MV-4-11 (cell line): Measurements from ENCODE around the gene ZIM2.

ENCODE experiments used
- DNase-seq: peaks from one replicate; lab custom pipeline; 2025; lab: John Stamatoyannopoulos, UW

Gene ZIM2

DNA sequence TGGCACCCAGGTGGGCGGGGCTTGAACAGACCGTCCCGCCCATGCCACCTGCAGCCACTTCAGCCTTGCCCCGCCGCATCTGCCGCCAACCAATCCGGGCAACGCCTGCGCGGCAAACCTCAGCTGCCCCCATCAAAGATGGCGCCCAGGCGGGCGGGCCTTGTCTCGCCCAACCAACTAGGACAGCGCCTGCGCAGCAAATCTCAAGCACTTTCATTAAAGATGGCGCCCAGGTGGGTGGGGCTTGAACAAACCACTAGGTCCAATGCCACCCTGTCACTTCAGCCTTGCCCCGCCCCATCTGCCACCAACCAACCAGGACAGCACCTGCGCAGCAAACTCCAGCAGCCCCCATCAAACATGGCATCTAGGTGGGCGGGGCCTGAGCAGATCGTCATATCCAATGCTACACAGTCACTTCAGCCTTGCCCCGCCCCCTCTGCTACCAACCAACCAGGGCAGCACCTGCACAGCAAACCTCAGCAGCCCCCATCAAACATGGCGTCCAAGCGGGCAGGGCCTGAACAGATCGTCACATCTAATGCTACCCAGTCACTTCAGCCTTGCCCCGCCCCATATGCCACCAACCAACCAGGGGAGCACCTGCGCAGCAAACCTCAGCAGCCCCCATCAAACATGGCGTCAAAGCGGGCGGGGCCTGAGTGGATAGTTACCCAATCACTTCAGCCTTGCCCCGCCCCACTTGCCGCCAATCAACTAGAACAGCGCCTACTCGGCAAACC, 1.4 kb downstream of the ZIM2 start:
- DNase-seq = no peak

DNA sequence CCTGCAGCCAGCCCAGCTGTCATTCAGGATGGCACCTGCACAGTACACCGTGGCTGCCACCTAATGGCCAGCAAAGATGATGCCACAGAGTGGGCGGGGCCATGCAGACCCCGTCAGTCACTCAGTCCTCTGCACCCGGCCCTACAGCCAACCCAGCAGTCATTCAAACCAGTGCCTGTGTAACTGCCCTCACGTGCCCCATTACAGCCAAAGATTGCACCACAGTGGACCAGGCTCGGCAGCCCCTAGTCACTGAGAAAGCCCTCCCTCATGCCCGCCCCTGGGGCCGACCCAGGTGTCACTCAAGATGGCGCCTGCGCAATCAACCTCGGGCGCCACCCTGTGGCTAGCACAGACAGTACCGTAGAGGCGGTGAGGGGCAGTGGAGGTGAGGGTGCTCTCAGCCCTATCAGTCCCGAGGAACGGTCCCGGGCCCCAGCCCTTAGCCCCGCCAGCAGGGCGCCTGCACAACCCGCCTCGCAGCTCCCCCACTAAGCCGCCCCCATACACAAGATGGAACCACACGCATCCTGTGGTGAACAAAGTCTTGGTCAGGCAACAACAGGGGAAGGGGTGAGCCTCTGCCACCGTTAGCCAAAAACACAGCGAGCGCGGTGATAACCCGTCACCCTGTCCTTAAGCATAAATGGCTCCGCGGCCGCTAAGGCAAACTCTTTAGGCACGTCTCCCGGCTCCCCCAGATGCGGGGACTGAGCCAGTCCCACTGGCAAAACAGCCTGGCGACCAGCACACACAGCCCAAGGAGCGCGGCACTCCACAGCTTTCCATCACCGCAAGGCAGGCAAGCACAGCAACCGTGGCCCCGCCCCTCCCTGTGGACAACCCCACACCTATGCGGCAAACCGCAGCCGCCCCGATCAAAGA, 2.3 kb downstream of the ZIM2 start:
- DNase-seq = no peak

DNA sequence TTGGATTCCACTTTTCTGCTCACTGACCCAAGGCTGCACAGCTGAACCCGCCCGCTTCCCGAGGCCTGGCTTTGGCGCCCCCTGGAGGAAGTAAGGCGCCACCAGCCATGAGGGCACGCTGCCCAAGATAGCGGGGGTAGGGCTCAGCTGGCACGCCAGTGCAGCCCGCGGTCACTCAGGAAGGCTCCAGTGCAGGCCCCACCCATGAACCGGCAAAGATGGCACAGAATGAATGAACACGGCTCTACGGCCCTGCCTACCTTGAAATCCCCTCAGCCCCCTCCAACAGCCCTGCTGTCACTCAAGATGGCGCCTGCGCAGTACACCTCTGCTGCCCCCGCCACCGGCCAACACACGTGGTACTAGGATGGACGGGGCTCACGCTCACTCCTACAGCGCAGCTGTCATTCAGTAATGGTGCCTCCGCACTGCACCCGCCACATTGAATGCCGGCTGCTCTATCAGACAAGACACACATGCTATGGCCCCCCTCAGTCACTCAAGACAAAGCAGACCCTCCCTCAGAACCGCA, 3.0 kb downstream of the ZIM2 start:
- no peak for DNase-seq

DNA sequence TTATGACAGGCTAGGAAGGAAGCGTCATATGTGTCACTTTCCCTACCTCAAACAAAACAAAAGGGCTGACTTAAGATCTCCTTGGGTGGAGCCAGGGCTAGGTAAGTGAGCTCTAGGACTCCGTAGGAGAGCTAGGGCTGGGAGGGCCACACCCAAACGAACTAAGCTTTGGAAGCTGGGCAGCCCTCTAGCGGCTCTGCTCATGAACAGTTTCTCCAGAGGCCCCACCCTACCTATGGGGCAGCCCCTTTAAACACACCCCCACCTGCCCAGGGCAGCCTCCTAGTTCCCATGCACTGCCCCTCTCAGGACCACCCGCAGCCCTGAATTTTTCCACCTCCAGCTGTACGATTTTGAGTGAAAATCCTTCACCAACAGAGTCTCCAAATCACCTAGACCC, 3.5 kb downstream of the ZIM2 start:
- DNase-seq = no peak

DNA sequence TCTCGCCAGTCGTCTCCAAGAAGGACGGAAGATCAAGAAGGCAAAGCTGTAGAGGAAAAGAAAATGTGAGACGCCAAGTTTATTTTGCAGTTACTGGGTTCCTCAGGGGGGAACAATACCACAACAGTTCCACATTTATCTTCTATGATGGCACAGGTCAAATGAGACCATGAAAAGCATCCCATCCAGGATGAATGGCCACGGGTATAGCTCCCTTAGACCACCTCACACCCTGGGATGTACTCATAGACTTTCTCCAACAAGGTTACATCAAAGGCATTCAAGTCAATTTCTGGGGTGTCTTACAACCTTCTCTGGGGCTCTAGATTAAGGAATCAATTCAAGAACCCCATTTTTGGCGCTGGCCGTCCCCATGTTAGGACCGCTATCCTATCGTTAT, 4.5 kb downstream of the ZIM2 start:
- DNase-seq = no peak

DNA sequence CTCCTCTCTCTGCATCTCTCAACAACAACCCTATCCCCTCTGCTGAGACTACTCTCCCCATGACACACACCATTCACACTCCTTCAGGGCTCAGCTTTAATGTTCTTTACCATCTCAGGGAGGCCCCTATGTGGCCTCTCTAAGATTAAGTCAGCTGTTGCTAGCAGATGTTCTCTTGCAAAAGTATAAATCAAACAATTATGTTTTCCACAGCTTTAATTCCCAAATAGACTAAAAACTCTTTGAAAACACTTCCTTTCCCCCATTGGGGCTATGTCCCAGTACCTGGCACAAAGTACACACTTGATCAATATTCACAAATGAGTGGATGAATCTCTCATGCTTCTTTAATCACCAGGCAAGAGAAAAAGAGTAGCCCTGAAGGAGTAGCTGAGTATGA, 5.1 kb downstream of the ZIM2 start:
- DNase-seq = no peak

DNA sequence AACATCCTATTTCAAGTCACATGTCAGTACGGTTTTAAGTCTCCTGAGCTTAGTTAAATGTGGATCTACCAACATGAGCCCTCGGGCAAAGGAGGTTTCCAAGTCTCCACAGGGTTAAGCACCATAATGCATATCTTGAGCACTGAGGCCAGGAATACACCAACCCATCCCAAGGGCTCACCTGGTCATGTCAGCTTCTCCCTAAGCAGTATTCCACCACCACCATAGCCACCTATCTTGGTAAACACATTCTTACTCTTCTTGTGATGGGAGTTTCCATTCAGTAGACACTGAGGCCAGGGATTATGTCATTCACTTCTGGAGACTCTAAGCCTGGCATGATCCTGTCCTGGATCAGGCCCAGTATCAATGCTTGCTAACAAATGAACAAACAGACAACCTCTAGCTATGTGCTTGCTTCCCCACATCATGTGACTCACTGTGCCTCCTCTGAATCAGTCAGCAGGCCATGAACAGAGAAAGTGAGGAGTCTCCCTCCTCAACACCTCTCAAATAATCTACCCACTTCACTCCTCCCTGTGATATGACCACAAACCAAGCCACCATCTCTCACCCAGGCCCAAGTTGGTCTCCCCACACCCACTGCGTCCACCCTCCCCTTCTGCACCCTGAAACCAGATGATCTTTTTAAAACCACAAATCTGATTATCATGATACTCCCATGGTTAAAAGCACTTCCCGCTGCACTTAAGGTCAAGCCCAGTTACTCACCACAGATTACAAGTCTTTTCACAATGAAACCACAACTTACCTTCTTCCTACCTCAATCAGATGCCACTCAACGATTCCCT, 5.8 kb downstream of the ZIM2 start:
- peak; percentile 61 for DNase-seq

DNA sequence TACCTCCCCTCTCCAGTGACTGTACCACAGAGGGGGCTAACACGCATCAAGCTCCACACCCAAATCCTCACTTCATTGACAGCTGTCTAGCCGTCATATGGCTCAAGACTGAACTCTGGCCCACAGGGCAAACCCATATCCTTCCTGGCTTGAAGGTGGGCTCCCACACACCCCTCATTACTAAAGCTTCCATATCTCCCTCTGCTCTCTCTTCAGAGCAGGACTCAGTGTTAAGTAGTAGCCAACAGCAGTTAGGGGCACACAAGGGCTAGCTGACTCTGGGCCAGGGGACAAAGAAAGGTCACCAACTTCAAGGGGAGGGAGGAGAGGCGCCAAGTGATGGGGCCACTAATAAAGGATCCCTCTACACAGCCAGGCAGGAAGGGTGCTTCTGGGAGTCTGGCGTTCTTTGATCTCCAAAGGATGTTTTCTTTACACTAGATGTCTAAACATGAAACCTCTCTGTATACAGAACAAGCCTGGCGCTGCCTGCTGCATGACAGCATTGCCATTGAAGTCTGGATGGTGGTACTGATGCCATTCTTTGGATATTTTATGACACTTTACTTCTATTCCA, 8.1 kb downstream of the ZIM2 start:
- no peak for DNase-seq

DNA sequence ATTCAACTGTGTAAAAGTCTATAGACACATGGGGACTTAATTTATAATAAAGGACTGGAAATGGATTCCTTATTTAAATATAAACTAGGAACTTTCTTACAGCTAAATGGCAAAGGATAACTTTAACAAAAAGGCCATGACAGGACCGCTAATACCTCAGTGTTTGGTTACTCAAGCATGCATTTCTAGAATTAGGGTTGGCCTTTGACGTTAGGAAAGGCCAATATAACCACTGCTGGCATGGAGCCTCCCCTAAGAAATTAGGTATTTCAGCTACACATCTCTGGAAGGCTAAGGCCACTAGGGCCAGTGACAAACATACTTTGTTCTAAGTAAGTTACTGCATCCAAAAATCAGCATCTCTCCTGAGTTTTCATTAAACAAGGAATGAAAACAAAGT, 9.3 kb downstream of the ZIM2 start:
- peak; percentile 34 for DNase-seq

DNA sequence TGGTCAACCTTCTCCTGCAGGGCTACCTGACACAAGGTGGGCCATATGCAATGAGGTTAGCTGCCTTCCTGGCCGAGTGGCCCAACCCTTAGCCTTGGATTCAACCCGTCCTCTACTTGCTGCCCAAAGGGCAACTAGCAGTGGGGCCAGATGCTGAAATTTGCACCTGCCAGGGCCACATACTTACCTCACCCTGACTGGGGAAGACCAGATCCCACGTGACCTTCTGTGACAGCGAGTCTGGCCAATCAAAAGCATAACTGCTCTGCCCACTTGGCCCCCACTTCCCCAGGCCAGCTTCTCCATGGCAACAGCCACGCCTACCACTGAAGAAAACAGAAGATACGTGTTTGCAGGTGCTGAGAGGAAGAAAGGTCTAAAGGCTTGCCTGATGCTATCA, 10.9 kb downstream of the ZIM2 start:
- DNase-seq = no peak

DNA sequence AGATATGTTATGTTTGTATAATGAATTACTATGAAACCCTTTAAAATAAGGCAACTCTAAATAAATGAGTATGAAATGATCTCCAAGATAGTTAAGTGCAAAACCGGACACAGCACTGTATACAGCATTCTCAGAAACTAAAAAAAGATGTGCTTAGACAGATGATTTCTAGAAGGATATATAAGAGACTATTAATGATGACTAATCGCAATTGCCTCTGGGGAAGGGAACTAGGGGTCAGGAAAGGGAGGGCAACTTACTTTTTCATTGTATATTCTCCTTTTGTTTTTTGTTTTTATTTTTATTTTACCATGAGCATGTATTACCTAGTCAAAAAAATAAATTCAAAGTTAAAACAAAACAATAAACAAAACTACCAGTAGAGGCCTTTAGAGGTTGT, 12.8 kb downstream of the ZIM2 start:
- no peak for DNase-seq

DNA sequence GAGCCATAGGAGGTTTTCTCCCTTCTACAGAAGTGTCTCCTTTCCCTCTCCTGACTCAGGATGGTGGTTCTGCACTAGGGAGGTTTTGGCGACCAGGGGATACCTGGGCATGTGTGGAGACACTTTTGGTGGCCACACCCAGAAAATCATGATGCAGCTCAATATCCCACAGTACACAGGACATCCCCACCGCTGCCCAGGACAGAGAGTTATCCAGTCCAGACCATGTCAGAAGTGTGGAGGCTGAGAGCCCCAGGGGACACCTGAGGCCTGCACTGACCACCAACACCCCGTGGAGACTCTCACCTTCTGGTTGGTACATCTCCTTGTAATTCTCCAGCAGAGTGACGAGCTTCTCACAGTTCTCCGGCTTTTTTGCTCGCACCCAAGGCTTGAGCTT, 16.6 kb downstream of the ZIM2 start:
- DNase-seq = no peak

DNA sequence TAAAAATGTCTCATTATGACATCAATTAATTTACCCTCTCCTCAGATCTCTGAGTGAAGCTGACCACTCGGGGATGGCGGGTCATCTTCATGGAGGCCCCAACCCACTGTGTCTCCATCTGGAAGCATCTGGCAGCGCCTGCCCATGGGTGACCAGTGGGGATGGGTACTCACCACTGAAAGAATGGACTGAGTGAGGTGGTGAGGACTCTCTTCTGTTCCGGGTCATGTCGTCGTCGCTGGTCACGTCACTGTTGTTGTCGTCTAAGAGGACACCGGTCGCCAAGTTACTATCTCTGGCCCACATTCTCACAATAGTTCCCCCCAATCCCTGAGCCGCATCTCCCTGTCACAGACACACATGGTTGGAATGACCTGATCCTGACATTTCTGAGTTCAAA, 17.1 kb downstream of the ZIM2 start:
- DNase-seq = no peak

DNA sequence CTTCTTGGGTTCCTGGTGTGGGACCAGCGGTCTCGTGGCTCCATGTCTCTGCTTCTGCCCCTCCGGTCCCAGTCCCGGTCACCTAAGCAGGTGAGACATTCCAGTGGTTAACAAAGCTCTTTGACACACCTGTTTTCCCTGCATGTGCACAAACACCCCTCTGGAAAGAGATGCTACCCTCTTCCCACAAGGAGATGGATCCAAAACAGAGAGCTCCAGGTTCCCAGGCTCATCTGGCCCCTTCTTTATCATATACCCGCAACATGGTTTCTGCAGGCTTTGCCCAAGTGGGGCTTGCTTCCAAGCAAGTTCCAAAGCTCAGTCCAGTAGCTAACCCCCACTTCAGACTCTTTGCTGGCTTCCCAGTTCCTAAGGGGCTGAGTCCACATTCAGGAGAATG, 17.8 kb downstream of the ZIM2 start:
- no peak for DNase-seq

DNA sequence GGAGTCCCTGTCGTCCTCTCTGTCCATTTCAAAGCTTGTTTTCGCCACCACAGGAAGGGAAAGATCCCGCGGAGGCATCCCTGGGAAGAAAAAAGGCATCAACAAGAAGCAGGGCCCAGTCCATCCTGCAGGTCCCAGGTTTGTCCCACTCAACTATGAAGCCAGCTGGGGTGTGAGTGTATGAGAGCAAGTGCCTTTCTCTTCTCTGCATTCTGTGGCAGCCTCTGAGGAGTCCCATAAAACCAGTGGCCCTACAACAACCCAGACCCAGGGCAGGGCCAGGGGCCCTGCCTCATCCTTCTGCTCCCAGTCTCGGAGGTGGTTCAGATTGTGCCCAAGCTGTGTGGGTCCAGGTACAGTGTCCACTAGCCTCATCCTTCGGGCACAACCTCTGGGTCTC, 18.9 kb downstream of the ZIM2 start:
- no peak for DNase-seq

DNA sequence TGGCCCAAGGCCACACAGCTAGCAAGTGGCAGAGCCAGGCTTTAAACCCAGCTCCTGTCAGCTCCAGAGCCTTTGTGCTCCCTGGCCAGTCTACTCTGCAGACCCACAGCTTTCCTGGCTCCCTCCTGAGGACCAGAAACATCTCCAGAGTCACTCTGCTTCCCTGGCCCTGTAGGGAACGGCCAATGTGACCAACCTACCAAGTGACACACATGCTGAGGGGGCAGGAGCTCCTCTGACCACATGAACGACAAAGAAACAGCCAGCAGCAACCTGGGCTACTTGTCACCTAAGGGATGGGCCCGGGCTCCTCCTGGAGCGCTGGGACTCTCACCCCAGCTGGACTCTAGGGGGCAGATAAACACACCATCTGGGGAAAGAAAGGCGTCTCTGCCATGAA, 19.3 kb downstream of the ZIM2 start:
- DNase-seq = no peak

DNA sequence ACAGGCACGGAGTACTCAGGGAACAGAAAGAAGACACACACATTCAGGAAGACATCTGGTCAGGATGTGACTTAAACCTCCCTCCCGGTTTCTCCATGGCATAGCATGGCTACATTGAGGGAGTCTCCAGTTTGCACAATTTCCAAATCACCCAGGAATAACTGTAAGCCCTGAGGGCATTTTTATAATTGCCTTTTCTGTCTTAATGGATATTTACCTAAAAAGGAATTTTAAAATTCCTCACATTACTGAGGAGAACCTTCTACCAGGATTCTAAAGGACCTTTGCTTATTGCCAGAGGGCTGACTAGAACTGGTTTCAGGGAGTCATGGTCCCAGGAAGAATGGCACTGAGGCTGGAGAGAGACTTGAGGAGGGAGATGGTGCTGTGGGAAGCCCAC, 21.4 kb downstream of the ZIM2 start:
- DNase-seq = no peak

DNA sequence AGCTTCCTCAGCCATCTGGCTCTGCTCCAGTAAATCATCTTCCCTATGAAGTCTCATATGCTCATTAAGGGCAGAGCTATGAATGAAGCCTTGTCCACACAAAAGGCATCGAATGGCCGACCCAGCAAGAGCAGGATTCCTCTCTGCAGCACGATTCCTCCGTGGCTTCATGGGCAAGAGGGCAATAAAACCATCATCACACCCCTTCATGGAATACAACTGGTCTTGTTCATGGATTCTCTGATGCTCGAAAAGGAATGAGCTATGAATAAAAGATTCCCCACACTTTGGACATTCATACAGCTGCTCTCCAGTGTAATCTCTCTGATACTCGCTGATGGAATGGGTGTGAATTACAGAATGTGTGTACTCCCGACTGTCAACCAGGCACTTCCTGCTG, 25.9 kb downstream of the ZIM2 start:
- no peak for DNase-seq

DNA sequence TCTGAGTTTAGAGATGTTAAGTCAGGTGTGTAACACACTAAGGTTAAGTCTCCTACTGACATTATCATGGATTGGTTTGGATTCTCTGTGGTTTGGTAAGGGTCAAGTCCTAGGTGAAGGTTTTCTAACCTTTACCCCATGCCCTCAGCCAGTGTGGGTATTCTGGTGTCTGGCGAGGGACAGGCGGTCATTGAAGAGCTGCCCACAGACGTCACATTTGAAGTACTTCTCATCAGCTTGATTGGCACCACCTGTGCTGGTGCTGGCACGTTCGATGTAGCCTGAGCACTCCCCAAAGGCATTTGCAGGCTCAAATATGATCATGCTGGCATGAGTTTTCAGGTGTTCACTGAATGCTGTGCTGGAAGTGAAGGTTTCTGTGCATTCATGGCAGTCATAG, 27.0 kb downstream of the ZIM2 start:
- DNase-seq = no peak

DNA sequence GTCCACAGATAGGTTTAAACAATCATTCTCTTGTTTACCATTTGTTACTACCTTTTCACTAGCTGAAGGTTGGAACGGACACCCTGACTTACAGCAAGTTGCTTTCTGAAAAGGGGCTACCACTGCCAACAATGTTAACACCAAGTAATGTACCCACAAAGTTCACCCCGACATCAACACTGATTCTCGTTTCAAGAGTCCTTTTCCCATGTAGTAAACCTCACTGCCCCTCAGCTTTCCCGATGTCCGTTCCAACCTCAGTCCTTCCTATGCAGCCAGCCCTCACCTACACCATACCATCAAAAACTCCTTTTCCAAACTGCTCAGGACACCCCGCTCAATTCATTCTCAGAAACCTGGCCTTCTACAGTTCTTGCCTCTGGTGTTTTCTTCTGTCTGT, 29.0 kb downstream of the ZIM2 start:
- DNase-seq = no peak

DNA sequence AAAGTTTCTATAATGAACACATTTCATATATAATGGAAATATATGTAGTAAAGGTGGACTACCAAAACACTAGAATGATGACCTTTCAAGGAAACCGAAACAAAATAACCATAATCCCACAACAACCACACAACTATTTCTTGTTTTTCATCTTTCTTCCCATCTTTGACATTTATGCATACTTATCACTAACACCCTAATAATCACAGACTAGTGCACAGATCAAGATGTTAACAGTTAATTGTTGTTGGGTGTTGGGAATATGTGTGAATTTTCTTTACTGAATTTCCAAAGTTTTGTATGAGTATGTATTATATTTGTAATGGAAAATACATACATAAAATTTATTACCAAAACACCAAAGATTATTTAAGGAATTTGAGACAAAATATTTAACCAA, 30.3 kb downstream of the ZIM2 start:
- DNase-seq = no peak

DNA sequence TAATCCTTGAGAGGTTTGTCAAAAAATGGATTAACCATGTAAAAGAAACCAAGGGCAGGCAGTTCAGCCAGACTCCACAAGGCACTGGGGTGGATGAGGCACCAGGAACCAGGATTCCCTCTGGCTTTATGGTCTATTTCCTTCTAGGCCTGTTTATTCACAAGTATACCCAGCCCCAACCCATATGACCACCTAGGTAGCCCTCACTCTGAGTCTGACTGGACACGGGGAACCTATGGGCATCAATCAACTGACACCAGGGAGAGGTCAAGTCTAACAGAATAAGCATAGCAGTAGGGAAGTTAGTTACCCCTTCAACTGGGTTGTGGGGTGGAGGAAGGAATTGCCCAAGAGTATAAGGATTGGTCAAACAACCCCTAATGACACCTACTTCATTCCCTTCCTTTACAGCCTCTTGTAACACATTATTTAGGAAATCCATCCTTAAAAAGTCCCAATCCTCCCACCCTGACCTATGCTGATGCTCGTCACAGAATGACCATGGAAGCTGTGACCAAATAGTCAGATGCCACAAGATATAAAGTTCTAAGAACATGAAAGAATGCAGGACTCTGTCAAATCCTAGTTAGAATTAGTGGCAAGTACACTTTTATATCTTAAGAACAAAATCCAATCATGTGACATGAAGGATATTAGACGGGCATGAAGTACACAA, 31.7 kb downstream of the ZIM2 start:
- no peak for DNase-seq
